GM21619 (cell line): ENCODE data around the gene NANOS1.

Experiments
- ATAC-seq: cut with Tn5 transposase; IDR thresholded peaks from one replicate; pipeline ENCODE4 v1.9.1; 2021; ENCODE audit not compliant: unreplicated experiment

Gene NANOS1, protein sequence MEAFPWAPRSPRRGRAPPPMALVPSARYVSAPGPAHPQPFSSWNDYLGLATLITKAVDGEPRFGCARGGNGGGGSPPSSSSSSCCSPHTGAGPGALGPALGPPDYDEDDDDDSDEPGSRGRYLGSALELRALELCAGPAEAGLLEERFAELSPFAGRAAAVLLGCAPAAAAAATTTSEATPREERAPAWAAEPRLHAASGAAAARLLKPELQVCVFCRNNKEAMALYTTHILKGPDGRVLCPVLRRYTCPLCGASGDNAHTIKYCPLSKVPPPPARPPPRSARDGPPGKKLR

DNA sequence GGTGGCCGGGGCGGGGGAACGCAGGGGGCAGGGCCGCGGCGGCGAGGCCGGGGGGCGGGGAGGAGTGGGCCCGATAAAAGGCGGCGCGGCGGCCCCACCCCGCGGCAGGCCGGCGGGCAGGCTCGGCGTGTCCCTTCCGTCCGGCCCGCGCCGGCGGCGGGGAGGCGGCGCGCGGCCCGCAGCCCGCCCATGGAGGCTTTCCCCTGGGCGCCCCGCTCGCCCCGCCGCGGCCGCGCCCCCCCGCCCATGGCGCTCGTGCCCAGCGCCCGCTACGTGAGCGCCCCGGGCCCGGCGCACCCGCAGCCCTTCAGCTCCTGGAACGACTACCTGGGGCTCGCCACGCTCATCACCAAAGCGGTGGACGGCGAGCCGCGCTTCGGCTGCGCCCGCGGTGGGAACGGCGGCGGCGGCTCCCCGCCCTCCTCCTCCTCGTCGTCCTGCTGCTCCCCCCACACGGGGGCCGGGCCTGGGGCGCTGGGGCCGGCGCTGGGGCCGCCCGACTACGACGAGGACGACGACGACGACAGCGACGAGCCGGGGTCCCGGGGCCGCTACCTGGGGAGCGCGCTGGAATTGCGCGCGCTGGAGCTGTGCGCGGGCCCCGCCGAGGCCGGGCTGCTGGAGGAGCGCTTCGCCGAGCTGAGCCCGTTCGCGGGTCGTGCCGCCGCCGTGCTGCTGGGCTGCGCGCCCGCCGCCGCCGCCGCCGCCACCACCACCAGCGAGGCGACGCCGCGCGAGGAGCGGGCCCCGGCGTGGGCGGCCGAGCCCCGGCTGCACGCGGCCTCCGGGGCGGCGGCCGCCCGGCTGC lies at the start of gene NANOS1:
NANOS1 (plus strand) TSS at position 102 of the 808 bp plus-strand sequence; CDS start at position 190, 88 bp downstream.
- ATAC-seq, result peak; percentile 24

DNA sequence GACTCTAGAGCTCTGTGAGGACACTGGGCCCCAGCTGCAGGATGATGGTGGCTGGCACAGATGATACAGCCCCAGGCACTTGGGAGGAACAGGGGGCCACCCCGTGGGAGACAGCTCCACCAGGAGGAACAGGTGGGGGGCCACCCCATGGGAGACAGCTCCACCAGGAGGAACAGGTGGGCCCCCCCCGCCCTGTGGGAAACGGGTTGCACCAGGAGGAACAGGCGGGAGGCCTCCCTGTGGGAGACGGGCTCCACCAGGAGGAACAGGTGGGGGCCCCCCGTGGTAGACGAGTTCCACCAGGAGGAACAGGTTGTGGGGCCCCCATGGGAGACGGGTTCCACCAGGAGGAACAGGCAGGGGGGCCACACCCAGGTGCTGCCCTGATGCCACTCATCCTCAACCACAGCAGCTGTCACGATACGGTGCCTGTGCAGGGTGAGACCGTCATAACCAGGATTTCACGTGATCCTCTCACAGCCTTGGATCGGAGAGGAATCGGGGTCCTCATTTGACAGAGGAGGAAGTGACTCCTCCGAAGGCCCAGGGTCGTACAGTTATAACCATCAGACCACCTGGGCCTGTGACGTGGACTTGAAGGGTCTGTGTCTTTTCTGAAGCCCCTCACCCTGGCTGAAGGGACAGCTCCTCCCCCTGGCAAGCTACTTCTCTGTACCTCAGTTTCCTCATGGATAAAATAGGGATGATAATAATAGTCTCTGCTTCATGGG lies 49.2 kb upstream of the NANOS1 start:
- no peak for ATAC-seq

DNA sequence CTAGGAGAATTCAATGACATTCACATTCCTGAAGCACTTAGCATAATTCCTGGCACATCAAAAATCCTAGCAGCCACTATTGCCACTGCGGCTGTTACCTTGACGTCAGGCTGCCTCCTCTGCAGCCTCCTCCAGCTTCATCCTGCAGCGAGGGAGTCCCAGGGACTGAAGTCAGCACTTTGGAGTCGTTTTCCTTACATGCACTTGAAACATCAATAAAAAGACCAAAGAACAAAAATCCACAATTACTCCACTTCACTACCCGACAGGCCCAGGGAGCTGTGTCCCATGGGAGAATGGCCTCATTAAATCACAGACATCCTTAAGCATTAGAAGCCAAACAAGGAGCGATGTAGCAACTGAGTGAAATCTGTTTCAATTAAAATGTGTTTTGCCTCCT lies 48.6 kb upstream of the NANOS1 start:
- ATAC-seq, result no peak

DNA sequence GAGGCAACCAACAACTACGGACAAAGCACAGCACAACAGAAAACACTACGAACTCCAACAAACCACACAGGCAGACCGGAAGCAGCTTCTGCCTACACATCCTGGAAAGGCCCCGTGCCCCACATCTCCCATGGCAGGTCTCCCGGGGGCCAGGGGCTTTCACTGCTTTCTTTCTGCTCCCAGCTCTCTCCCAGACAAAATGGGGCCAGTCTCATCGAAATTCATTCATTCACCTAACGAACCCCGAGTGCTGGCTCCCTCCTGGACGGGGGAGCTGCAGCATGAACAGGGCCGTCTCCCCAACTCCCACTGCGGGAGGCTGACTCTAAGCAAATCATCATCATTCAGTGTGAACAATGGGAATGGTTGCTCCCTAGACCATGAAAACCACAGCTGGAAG lies 47.6 kb upstream of the NANOS1 start:
- no peak for ATAC-seq

DNA sequence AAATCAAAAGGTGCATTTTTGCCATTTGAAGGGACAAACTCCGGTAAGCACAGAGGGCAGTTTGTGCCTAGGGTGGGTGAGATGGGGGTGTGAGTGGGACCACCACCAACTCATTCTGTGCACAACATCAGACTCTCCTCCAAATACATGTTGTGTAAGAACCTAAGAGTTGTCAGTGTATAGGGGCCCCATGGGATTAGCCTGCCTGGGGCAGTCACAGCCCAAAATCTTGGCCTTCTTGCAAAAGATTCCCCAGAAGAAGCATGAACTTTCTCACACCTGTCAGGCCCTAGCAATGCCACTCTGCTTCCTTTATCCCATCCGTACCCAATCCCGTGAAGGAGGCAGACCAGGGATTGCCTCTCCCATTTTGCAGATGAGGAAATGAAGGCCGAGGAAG lies 47.1 kb upstream of the NANOS1 start:
- ATAC-seq, result no peak

DNA sequence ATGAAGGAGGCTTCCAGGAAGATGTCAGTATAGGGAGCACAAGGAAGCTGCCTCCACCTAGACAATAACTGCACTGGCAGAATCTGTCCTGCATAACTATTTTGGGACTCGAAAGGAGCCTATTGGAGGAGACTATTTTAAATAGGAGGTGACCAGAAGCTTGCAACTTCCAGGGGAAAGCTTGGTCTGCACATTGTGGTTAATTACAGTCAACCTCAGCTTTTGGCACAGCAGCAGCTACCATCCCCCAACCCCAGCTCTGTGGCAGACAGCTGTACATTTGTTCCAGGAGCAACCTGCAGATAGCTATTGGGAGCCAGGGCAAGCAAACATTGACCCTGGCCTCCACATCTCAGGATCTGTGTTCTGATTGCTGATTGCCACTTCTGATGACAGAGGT lies 46.3 kb upstream of the NANOS1 start:
- ATAC-seq, result no peak

DNA sequence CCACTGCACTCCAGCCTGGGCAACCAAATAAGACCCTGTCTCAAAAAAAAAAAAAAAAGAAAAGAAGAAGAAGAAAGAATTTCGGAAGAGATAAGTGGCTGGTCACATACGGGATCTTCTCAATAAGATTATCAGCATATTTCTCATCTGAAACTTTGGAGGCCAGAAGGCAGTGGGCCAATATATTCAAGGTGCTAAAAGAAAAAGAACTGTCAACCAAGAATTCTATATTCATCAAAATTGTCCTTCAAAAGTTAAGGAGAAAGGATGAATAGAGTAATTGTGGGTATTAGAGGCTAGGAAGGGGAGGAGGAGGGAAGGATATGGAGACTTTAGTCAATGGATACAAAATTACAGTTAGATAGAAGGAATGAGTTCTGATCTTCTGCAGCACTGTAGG lies 43.9 kb upstream of the NANOS1 start:
- no peak for ATAC-seq

DNA sequence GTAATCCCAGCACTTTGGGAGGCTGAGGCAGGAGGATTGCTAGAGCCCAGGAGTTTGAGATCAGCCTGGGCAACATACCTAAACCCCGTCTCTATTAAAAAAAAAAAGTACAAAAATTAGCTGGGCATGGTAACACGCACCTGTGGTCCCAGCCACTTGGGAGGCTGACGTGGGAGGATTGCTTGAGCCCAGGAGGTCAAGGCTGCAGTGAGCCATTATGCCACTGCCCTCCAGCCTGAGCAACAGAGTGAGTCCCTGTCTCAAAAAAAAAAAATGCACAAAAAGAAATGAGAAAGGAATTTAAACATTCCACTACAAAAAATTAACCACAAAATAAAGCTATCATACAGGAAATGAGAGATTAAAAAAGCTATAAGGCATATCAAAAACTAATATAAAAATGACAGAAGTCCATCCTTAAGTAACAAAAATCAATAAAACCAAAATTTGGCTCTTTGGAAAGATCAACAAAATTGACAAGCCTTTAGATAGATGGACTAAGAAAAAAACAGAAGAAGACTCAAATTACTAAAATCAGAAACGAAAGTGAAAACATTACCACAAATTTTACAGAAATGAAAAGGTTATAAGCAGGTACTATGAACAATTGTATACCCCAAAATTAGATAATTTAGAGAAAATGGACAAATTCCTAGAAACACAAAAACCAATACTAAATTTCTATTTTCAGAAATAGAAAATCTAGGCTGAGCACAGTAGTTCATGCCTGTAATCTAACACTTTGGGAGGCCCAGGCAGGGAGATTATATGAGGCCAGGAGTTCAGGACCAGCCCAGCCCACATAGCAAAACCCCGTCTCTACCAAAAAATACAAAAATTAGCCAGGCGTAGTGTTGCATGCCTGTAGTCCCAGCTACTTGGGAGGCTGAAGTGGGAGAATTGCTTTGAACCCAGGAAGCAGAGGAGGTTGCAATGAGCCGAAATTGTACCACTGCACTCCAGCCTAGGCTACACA lies 42.4 kb upstream of the NANOS1 start:
- peak; percentile 86 for ATAC-seq

DNA sequence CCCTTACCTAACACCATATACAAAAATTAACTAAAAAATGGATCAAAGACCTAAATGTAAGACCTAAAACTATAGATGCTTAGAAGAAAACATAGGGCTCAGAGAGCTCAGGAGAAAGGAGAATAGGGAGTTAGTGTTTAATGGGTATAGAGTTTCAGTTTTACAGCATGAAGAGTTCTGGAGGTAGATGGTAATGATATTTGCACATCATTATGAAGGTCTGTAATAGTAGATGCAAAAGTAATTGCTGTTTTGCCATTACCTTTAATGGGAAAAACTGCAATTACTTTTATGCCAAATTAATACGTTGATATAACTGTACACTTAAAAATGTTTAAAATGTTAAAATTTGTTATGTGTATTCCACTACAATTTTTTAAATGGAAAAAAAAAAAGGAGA lies 39.2 kb upstream of the NANOS1 start:
- ATAC-seq, result no peak

DNA sequence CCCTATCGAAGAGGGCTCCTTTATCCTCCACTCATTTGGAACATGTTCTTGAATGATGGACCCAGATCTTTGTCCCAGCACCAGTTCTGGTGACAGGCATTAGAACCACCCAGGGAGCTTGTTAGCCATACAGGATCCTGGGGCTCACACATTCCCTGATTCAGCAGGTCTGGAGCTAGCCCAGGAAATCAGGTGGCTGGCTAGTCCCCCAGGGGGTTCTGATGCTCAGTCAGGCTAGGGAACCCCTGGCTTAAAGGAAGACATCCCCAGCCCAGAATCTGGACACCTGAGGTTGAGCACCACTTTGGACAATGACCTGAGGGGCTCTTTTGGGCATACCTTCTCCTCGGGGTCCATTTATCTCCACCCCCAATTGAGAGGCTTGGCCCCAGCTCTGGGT lies 37.0 kb upstream of the NANOS1 start:
- no peak for ATAC-seq

DNA sequence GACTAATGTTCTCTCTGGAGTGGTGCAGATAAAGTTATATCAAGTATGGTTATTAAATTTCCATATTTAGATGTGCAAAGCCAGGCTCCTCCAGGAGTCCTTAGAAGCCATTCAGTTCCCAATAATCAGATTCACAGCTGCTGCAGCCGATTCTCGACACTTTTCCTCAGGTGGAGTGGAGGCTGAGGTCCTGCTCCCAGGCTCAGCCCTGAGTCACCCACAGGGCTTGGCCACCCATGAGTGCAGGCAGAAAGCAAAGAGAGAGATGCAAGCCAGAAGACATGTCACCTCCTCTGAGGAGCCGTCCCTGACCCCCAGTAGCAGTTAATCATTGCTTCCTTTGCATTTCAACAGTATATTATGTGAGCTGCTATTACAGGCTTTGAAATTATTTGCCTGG lies 36.3 kb upstream of the NANOS1 start:
- ATAC-seq, result no peak

DNA sequence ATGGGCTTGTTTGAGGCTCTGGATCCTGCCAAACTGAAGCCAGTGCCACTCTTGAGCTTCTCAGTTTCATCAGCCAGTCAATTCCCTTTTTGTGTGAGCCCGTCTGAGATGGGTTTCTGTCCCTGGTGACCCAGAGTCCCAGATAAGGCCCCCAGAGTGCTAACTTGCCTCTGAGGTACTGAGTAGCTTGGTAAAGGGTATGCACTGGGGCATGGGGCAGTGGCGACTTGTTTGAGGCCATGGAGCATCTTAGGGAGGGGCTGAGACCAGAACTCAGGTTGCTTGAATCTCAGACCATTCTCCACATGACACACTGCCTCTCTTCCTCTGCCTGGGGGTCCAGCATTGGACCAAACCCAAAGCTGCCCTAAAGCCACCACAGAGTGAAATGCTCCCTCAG lies 35.2 kb upstream of the NANOS1 start:
- ATAC-seq, result no peak

DNA sequence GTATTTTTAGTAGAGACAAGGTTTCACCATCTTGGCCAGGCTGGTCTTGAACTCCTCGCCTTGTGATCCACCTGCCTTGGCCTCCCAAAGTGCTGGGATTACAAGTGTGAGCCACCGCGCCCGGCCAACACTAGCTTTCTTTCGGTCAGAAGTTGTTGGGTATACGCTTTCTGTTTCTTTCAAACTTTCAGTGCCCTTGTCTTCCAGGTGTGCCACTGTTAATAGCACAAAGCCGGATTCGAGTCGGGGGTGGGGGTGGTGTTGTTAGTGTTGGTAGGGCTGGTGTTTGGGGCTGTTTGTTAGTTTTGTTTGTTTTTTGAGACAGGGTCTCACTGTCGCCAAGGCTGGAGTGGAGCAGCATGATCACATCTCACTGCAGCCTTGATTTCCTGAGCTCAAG lies 33.8 kb upstream of the NANOS1 start:
- ATAC-seq, result no peak

DNA sequence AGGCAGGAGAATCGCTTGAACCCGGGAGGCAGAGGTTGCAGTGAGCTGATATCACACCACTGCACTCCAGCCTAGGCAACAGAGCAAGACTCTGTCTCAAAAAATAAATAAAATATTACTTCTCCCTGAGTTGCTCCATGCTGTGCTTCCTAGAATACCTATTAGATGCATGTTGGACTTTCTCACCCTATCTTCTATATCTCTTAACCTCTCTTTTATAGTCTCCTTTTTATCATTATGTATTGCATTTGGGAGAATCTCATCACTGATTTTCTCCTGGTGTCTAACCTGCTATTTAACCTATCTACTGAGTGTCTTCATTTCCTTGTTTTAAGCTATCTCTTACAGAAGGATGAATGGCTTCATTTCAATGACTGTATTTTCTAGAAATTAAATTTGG lies 32.1 kb upstream of the NANOS1 start:
- ATAC-seq, result no peak

DNA sequence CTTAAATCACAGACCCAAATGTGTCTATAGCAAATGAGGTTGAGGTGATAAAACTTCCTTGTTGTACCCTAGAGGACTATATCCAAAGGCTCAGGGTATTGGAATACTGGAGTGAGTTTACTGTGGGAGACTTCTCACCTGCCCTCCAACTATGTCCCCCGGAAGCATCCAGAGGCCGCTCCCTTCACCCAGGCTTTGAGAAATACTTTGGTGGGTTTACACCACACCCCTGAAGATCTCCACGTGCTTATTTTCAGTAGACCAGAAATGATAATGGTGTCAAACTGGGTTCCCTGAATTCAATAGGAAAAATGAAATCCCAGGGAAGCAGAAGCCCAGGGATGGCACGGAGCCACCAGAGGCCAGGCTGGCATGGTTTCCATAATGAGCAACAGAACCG lies 31.3 kb upstream of the NANOS1 start:
- no peak for ATAC-seq

DNA sequence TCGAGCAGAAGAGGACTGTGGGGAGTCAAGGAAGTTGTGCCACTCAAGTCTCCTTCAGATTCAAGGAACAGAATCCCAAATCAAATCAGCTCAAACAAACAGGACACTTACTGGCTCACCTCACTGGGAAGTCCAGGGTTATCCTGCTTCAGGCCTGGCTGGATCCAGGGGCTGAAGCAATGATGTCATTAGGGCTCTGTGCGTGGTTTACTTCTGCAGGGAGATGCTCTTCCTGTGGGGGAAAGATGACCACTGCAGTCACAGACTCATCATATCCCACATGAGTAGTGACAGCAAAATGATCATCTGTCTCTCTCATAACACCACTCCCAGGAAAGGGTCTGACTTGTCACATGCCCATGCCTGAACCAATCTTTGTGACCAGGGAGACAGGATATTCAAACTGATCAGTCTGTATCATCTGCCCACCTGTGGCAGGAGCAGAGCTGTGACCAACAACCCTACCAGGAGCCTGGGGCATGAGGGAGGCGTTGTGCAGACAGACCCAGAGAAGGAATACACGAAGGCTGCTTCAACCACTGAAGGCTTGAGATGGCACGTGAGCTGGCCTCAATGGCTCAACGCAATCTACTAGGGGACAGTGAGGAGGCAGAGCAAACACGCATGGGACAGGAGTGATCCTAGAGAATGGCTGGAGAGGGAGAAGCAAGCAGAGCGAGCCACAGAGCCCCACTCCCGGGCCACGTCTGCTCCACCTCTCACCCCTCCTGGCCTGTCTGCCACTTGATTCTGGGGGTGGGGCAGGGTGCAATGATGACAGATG lies 27.6 kb upstream of the NANOS1 start:
- ATAC-seq, result no peak

DNA sequence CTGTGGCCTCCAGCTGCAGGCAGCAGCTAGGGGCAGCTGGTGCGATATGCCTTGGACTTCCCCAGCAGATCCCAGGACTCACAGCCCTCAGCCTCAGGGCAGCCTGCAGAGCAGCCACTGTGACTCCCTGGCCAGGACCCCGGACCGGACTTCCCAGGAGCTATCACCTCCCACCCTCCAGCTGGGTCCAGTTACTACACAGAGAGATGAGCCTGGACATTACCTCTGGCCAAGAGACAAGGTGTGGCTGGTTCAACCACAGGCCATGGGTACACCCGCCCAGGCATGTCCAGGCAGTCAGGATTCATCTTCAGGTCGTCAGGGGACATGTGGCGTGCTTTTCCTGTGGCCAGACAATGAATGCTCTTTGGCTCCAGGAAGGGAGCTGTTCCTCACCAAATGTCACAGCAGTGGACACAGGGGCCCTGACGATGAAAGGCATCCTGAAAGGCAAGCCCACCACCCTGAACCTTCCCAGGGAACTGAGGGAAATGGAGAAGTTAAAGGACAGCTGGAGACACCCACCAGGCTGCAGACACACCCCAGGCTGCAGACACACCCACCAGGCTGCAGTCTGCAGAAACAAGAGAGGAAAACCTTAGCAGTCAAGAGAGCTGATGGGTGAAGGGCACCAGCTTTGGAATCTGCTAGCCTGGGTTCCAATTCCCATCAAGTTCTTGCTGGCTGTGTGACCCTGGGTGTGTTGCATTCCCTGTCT lies 25.8 kb upstream of the NANOS1 start:
- ATAC-seq, result no peak

DNA sequence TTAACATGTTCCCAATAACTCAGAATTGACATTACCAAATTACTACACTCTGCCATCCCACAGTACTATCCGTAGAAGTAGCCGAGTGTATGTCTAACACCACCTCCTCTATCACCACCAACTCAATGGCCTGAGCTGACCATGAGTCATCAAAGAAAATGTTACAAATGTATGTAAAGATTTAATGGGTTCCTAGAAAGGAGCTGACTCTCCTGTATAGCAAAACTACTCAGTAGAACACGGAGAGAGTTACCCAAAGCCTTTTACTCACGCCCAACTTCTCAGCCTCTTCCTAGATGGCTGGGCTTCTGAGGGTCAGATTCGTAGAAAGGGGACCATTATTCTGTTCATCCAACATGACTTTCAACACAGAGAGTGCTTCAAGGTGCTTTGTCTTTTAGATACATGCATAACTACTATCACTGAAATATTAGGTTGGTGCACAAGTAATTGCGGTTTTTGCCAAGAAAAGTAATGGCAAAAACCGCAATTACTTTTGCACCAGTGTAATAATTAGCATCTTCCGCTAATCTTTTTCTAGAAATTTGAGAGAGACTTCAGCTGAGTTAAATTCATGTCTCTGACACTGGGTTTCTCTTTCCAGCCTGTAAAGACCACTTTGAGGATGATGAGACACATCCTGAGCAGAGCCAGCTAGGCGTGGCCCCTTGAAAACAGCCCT lies 24.0 kb upstream of the NANOS1 start:
- no peak for ATAC-seq
